T-helper 1 cell treated with Interleukin-12 subunit alpha and Interleukin-12 subunit beta and Interleukin-4 antibody, amounts not matched to agents 30 μg/mL and 1 μg/mL, for 36 hours (primary cell): ENCODE results near the gene ABHD12.

Experiments
- H3K27ac Mint-ChIP-seq: one replicate; pipeline ENCODE4 v1.8.0; 2021; ENCODE audit warnings: mild to moderate bottlenecking, mixed read lengths
- H3K27me3 Mint-ChIP-seq: one replicate; pipeline ENCODE4 v1.8.0; 2021; ENCODE audit warnings: low read depth, mixed read lengths
- H3K36me3 Mint-ChIP-seq: one replicate; pipeline ENCODE4 v1.8.0; 2021; ENCODE audit warnings: low read depth, mixed read lengths
- H3K4me1 Mint-ChIP-seq: one replicate; pipeline ENCODE4 v1.8.0; 2021; ENCODE audit warnings: low read depth, mixed read lengths
- H3K4me3 Mint-ChIP-seq: one replicate; pipeline ENCODE4 v1.8.0; 2021; ENCODE audit warnings: mild to moderate bottlenecking, moderate library complexity, mixed read lengths
- H3K9me3 Mint-ChIP-seq: one replicate; pipeline ENCODE4 v1.8.0; 2021; ENCODE audit warnings: mixed read lengths

The ABHD12 gene

DNA sequence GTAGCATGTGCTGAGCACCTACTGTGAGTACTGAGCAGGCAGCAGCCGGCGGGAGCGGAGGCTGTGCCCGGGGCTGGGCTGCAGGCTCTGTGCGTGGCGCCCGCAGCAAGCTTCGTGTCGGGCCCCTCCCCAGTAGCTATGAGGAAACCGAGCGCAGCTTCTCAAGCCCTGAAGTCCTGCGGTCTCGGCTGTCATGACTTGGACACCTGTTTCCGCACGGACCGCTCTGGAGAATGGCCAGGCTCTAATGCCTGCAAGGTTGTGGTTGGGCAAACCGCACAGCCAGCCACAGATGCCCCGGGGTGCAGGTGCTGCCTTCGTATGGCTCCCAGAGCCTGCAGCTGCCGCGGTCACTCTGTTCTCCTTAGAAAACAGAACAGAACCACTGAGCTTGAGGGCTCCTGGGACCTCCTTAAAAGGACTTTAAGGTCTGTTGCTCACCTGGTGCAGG, 109.1 kb downstream of the ABHD12 start:
- no peaks in the 10 kb centered on the region for H3K4me1 Mint-ChIP-seq
- H3K27me3 Mint-ChIP-seq = no peaks in the 10 kb centered on the region
- no peaks in the 10 kb centered on the region for H3K9me3 Mint-ChIP-seq
- no peak overlapping the region for H3K27ac Mint-ChIP-seq
- no peak overlapping the region for H3K4me3 Mint-ChIP-seq
- peaks cover 11% of the 10 kb centered on the region for H3K36me3 Mint-ChIP-seq

- Mint-ChIP-seq H3K27ac (no peak overlapping the region), H3K4me1 (no peaks in the 10 kb centered on the region), H3K36me3 (peaks cover 8% of the 10 kb centered on the region), H3K4me3 (no peak overlapping the region), H3K9me3 (no peaks in the 10 kb centered on the region), H3K27me3 (no peaks in the 10 kb centered on the region)
Measured at GRCh38 chr20:25280574-25281535, 109.8 kb downstream of the ABHD12 start.

DNA sequence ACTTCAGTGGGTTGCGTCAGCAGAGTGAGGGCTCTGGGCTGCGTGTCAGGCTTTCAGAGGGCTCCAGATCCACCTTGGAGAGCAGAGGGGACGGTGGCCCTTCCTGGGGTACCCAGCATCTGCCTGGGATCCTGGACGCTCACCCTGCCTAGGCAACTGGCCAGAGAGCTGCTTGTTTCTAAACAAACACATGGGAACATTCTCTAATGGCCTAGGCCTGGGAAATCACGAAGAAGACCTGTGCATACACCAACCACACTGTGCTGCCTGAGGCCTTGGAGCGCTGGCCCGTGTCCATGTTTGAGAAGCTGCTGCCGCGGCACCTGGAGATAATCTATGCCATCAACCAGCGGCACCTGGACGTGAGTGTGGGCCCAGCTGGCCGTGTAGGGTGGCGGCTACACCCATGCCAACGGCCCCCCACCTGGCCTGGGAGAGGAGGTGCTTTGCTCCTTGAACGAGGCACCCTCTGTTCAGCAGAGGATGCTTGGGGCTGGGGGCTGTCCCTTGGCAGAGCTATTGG, 110.5 kb downstream of the ABHD12 start:
- H3K36me3 Mint-ChIP-seq = peaks cover 2% of the 10 kb centered on the region
- H3K27ac Mint-ChIP-seq = no peak overlapping the region
- no peaks in the 10 kb centered on the region for H3K9me3 Mint-ChIP-seq
- no peaks in the 10 kb centered on the region for H3K4me1 Mint-ChIP-seq
- H3K4me3 Mint-ChIP-seq = no peak overlapping the region
- no peaks in the 10 kb centered on the region for H3K27me3 Mint-ChIP-seq

DNA sequence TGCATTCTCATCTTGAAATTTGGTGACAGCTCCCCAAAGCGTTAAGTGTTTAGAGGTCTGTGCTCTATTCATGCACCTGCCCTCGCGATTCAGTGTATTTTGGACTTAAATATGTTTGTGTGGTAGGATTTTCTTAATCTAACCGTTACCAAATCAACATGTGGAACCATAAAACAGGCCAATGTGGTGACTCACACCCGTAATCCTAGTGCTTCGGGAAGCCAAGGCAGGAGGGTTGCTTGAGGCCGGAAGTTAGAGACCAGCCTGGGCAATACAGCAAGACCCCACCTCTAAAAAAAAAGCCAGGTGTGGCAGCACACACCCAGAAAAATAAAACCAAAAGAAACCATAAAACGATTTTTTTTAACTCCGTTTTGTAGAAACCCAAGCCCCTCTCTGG, 111.2 kb downstream of the ABHD12 start:
- peaks cover 2% of the 10 kb centered on the region for H3K36me3 Mint-ChIP-seq
- H3K4me1 Mint-ChIP-seq = no peaks in the 10 kb centered on the region
- no peak overlapping the region for H3K4me3 Mint-ChIP-seq
- no peaks in the 10 kb centered on the region for H3K9me3 Mint-ChIP-seq
- no peak overlapping the region for H3K27ac Mint-ChIP-seq
- no peaks in the 10 kb centered on the region for H3K27me3 Mint-ChIP-seq

GRCh38 chr20:25278636-25279361, 111.8 kb downstream of the ABHD12 start:
- no peaks in the 10 kb centered on the region for H3K4me1 Mint-ChIP-seq
- no peaks in the 10 kb centered on the region for H3K9me3 Mint-ChIP-seq
- no peak overlapping the region for H3K4me3 Mint-ChIP-seq
- no peak overlapping the region for H3K27ac Mint-ChIP-seq
- H3K36me3 Mint-ChIP-seq = peaks cover 2% of the 10 kb centered on the region
- H3K27me3 Mint-ChIP-seq = no peaks in the 10 kb centered on the region

DNA sequence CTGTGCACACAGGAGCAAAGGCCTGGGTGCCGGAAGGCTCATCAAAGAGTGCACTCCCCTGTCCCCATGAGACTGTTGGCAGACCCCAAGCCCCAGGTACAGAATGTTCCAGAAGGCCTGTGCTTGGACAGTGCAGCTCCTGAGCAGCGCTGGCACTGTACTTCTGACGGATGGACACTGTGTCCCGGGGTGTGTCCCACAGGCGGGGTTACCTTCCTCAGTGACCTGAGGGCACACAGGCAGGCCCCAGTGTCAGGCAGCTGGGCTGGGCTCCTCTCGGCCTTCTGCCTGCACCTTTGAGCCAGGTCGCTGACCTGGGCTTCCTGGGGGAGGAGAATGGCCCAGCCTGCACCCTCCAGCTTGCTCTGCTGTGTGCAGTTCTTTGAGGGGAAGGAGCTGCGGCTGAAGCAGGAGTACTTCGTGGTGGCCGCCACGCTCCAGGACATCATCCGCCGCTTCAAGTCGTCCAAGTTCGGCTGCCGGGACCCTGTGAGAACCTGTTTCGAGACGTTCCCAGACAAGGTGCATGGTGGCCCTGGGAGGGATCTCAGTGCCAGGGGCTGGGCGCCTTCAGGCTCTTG, 112.6 kb downstream of the ABHD12 start:
- Mint-ChIP-seq H3K9me3 (no peaks in the 10 kb centered on the region), H3K4me1 (no peaks in the 10 kb centered on the region), H3K27ac (no peak overlapping the region), H3K27me3 (no peaks in the 10 kb centered on the region), H3K4me3 (no peak overlapping the region), H3K36me3 (peaks cover 2% of the 10 kb centered on the region)

GRCh38 chr20:25277051-25277801, 113.4 kb downstream of the ABHD12 start:
- Mint-ChIP-seq H3K4me1 (no peaks in the 10 kb centered on the region), H3K27me3 (no peaks in the 10 kb centered on the region), H3K4me3 (no peak overlapping the region), H3K36me3 (peaks cover 2% of the 10 kb centered on the region), H3K9me3 (no peaks in the 10 kb centered on the region), H3K27ac (no peak overlapping the region)

- H3K4me3 Mint-ChIP-seq = no peak overlapping the region
- no peaks in the 10 kb centered on the region for H3K27me3 Mint-ChIP-seq
- H3K9me3 Mint-ChIP-seq = no peaks in the 10 kb centered on the region
- no peaks in the 10 kb centered on the region for H3K4me1 Mint-ChIP-seq
- H3K27ac Mint-ChIP-seq = no peak overlapping the region
- peaks cover 2% of the 10 kb centered on the region for H3K36me3 Mint-ChIP-seq
Measured at GRCh38 chr20:25276533-25277050, 114.0 kb downstream of the ABHD12 start.

GRCh38 chr20:25275813-25276532, 114.7 kb downstream of the ABHD12 start:
- no peaks in the 10 kb centered on the region for H3K27me3 Mint-ChIP-seq
- H3K4me3 Mint-ChIP-seq = no peak overlapping the region
- peaks cover 2% of the 10 kb centered on the region for H3K36me3 Mint-ChIP-seq
- H3K4me1 Mint-ChIP-seq = no peaks in the 10 kb centered on the region
- H3K27ac Mint-ChIP-seq = no peak overlapping the region
- H3K9me3 Mint-ChIP-seq = no peaks in the 10 kb centered on the region

DNA sequence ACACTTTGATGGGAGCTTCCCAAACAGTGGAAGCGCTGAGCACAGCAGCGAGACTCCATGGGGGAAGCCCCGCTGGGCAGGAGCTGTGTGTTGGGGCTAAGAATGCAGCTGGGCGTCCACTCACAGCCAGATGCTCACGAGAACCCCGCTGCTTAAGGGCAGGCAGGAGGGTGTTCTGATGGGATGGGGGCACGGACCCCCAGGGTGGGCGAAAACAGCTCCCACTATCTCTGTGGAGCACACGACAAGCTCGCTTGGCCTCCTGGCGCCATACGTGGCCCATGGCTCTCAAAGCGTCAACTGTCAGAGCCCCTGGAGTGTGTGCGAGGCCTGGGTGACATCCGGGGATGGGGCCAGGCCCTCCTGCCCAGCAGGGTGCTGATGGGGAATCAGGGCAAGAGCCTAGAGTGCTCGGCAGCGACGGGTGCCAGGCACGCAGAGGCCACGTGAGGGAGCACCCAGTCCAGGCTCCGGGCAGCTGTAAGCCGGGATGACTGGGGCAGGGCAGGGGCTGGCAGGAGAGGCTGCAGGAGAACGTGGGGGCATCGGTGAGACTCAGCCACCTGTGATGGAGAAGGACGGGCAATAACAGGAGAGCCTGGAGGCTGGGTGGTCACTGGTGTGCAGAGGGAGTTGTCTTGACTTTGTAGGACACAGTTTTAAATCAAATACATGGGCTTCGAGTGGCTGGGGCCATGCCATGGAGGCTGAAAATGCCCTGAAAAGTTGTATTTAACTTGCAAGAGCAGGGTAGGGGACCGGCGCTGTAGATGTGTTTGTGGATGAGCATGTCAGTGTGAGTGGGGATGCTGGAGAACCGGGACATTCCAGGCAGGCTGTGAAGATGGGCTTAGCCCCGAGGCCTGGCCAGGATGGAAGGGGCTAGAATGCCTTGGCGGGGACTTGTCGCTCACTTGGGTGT, 115.5 kb downstream of the ABHD12 start:
- Mint-ChIP-seq H3K27ac (no peak overlapping the region), H3K36me3 (peaks cover 2% of the 10 kb centered on the region), H3K9me3 (no peaks in the 10 kb centered on the region), H3K27me3 (no peaks in the 10 kb centered on the region), H3K4me1 (no peaks in the 10 kb centered on the region), H3K4me3 (no peak overlapping the region)

- Mint-ChIP-seq H3K4me3 (no peak overlapping the region), H3K36me3 (peaks cover 6% of the 10 kb centered on the region), H3K4me1 (no peaks in the 10 kb centered on the region), H3K9me3 (no peaks in the 10 kb centered on the region), H3K27ac (no peak overlapping the region), H3K27me3 (no peaks in the 10 kb centered on the region)
Measured at GRCh38 chr20:25274481-25274880, 116.2 kb downstream of the ABHD12 start.

DNA sequence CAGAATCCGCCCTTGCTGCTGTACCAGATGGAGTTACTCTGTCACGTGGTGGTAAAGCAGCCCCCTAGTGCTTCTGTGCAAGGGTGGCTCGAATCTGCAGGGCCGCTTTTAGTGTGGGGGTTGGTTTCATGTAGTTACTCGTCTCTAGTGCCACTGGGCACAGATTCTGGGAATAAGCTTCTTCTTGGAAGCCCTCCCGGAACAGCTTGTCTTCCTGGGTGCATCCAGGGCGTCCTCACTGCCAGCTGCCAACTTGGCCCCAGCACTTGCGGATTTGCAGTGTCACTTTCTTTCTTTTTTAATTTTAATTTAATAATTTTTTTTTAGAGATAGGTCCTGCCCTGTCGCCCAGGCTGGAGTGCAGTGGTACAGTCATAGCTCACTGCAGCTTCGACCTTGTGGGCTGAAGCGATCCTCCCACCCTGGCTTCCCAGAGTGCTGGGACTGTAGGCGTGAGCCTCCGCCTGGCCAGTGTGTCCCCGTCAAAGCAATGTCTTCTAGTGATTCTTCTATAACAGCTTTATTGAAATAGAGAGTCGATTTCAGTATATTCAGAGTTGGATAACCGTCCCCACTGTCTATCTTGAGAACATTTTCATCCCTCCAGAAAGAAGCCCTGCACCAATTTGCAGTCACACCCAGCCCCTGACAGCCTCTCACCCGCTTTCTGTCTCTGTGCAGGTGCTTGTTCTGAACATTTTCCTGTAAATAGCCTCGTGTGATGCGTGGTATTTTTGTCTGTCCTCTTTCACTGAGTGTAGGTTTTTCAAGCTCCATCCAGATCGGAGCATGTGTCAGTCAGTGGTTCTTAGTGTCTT, 116.9 kb downstream of the ABHD12 start:
- Mint-ChIP-seq H3K27me3 (no peaks in the 10 kb centered on the region), H3K27ac (no peak overlapping the region), H3K9me3 (no peaks in the 10 kb centered on the region), H3K4me3 (no peak overlapping the region), H3K36me3 (peaks cover 6% of the 10 kb centered on the region), H3K4me1 (no peaks in the 10 kb centered on the region)
